A172 (cell line): Measurements from ENCODE around the gene XRCC3. TPM values are rescaled to one million over a fixed set of nuclear protein-coding genes. Genes with fewer than 3 reads are reported as not detected.
"Not testable (repeated sequence)": the region's sequence is repeated elsewhere in the genome, so short reads cannot be mapped to it uniquely, and the experiment has no call there.

ENCODE experiments used
- DNase-seq: peaks from one replicate; pipeline ENCODE4 v3.0.0-alpha.2; 2015; ENCODE audit warnings: low spot score
- total RNA-seq: library from RNA; depleted of rRNA; stranded (reverse); fragments of >200 nt; shearing (Covaris generic); gene quantifications from 2 replicates; pipeline ENCODE4 v1.2.3, GENCODE V29; 2014

The XRCC3 gene
- total RNA-seq, 1 experiment from 2014 or later: 24.5 TPM

DNA sequence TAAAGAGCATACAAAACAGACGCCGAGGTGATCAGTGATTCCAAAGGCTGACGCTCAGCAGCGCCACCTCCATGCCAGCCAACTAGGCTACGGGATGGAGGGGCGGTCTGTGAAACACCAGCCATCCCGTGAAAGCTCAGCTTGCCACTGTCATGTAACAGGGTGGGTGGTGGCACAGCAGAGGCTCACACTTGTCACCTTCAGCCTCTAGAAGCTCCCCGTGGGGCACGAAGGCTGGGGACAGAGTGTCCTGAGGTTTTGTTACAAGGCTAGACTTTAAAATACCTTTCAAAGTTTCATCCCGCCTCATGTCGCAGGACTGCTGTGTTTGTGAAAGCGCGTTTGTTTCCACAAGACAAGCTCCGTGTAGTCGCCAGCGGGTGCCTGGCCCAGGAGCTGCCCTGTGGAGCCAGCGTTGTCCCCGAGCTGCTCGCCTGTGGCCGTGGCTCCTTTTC is 20.7 kb downstream of the XRCC3 start:
- no peak for DNase-seq

DNA sequence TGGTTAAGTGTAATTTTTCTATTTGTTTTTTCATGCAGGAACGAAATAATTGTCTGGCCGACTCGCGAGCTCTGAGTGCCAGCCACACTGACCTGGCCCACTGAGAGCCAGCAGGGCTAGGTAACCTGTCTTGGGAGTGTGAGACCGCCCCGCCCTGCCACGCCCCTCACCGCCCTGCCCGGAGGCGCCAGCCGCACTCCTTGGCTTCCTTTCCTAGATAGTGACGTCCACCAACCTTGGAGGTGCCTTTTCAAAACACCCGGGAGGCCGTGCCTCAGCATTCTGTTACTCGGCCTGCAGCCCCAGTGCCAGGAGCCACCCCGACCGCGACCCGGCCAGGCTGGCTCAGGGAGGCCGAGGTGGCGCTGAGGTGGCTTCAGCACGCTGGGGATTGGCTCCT is 21.7 kb downstream of the XRCC3 start:
- no peak for DNase-seq

DNA sequence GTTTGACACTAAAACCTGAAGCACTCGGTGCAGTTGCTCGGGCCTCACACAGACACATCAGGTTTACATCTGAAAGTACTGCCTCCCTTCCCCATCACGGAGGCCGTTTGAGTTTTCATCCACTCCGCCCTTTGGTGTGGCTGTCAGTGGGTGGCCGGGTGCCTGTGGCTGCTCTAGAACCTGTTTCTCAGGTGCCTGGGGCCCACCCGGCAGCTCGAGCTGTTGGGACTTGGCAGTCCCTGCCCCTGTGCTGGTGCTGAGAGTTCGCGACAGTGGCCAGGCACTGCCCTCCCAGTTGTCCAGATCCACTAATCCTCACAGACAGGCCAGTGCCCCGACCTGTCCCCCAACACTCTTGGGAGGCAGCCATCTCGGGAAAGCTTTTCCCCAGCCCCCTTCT is 22.4 kb downstream of the XRCC3 start:
- DNase-seq: no peak

DNA sequence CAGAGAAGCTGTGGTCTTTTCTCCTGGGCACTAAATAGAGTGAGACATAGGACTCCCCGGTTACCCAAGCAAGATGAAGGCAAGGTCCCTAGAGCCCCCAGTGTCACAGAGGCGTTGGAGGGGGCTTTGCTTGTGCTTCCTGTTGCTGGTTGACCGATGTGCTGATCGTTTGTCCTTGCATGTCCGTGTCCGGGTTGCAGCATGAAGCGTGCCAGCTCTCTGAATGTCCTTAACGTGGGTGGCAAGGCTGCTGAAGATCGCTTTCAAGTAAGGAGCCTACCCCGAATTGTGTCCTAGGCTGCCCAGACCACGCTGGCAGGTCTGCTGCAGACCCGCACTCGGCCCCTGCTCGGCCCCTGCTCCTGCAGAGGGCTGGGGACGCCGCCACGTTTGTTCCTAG is 23.1 kb downstream of the XRCC3 start:
- DNase-seq: no peak

DNA sequence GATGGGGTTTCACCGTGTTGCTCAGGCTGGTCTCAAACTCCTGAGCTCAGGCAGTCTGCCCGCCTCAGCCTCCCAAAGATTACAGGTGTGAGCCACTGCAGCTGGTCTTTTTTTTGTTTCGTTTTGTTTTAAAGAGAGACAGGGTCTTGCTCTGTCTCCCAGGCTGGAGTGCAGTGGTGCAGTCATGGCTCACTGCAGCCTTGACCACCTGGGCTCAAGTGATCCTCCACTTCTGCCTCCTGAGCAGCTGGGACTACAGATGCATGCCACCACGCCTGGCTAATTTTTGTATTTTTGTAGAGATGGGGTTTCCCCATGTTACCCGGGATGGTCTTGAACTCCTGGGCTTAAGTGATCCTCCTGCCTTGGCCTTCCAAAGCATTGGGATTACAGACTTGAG is 23.6 kb downstream of the XRCC3 start:
- not testable (repeated sequence) for DNase-seq

DNA sequence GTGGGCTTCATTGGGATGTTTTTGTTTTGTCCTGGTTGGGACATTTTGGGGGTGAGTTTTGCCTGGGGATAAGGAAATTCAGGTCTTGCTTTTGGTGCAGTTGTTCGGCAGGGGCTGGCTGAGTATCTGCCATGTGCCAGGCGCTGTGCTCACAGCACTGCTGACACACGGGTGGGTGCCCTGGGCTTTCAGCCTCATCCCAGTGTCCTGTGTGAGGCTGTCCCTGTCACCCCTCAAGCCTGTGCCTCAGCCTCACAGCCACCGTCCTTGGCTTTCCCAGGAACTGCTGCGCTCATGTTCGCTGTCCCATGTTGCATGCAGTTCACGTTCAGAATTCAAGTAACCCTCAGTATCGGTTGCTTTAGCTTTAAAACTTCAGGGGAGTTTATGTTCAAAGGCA is 24.9 kb downstream of the XRCC3 start:
- DNase-seq: no peak

DNA sequence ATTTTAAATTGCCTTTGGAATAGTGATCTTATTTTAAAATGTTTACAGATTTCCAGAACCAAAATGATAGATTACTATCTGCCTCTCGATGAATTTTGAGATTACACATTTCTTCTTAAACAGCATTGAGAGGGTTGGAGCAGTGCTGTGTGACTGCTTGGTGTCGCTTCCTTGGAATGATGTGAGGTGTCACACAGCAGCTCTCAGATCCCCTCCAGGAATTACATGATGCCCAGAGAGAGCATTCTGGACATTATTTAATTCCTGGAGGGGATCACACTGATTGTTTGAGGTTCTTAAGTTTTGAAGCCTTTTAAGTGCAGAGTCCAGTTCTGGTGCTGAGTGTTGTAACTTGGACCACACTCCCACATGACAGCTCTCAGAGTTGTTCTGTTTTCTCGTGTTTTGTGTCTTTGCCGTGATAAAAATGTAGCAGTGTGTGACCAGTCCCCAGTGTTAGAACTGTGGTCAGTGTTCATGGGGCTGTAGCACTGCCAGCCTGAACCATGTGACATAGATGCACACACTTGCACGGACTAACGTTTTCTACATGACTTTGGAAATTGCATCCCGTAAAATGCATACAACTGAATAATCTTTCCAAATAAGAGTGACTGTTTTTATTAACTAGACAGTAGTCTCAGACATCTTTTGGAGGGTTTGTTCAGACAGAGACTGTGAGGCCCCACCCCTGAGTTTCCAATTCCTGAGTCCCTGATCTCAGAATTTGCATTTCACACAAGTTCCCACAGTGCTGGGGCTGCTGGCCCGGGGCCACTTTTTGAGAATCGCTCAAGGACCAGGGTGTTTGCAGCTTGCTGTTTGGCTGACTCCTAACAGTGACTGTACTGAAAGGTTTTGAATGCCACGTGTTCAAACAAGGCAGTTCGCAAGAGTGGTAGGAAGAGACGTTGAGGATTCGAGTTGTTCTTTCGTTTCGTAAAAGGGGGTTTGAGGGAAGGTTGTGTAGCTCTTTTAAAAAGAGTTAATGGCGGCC is 26.0 kb downstream of the XRCC3 start:
- no peak for DNase-seq

DNA sequence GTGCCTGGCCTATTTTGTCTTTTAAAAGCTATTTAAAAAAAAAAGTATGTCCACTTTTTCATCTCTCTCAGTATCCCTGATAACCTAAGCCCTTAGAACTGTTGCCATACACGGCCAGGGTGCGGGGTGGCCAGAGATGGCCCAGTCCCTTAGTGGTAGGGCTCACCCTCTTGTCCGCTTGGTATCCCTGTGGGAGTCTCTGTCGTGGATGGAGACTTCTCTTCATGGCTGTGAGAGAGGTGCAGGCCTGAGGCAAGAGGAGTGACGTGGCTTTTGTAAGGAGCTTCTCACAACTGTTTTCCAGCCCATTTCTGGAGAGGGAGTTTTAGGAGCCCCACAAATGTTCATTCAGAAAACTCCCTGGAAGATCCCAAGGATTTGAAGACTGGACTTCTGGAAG is 26.8 kb downstream of the XRCC3 start:
- DNase-seq: no peak

DNA sequence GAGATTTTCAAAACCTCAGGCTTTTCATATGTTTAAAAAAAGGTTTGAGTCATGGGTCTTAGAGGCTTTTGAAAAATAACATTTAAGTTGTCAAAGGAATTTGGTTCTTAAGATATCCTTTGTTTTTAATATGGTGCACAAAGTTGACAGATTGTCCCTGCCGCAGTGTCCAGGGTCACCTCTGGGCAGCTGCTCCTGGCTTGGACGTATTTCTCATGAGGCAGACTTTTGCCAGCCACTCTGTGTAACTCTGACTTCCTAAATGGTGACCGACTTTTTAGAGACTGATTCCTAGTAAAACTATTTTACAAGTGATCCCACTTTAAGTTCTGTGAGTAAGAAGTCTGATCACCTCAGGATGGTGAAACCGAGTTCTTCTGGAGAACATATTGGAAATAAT is 27.5 kb downstream of the XRCC3 start:
- no peak for DNase-seq

DNA sequence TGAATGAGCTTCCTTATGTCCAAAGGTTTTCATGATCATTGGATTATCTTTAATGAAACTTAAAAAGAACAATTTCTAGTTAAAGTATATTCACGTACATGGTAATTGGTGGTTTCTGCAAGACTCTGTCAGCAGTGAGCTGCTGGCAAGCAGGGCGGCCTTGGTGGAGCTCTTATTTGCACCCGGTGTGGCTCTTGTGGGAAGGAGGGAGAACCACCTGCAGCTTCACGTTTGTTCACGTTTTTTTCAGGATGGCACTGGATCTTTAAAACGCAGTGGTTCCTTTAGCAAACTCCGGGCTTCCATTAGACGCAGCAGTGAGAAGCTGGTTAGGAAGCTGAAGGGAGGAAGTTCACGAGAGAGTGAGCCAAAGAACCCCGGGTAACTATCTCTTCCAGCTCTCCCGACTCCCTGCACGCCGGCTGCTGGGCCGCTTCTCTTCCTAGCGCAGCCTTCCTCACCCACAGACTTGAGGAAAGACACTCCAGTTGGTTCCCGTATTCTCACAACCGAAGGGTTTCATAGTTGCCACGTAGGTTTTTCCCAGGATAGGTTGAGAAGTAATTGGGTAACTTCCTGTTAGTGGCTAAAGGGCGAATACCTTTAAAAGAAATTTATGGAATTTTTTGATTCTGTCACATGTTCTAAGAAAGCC is 28.3 kb downstream of the XRCC3 start:
- no peak for DNase-seq

DNA sequence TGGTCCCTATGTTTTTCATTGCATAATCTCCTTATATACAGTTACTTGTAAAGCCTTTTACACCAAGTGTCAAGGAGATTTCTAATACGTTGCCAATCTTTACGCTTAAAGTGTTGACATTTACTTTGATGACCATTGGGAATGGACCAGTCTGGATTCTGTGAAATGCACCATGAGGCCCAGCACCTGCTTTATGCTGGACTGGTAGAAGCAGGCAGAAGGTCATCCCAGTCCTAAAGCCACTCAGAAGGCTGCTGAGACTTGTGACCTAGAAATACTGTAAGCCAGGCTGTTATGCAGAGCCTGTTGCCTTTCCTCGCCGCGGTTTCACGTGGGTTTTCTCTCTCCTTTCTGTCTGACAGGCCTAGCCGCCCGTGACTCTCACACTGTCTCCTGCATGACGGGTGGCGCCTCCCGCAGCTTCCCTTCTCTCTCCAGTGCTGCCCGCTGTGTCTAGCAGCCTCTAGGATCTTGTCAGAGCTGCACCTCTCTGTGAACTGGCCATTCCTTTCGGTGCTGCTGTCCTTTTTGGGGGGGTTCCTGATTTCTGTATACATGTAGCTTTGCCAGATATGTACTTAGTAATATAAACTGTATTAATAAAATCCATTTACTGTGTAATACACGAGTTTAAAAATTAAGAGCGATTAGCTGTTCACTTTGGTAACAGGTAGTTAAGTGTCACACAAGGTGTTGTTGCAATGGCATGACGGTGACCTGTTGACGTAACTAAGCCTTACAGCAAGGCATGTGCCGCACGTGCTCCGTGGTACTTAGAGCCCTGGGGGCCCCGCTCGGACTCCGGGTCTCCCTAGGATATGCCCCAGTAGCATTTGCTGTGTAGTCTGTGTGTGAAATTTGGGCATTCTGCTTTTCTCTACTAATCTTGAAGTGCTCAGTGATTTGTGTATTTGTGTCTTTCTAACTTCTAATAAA is 29.7 kb downstream of the XRCC3 start:
- no peak for DNase-seq

DNA sequence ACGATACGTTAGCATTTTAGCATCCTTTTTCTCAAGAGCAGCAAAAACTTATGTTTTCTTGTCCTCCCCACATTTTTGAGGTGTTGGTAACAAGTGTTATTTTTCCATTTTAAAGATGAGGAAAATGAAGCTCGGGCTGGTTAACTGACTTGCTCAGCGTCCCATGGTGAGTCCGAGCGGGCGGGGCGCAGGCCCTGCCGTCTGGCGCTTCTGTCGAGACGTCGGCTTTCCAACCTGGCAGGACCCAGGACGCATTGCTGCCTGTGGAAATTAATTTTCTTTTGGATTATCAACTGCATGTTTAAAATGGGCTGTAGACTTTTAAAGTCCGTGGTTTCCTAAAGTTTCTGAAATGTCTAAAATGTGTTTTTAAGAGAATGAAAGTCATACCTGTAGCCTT is 30.4 kb downstream of the XRCC3 start:
- no peak for DNase-seq

DNA sequence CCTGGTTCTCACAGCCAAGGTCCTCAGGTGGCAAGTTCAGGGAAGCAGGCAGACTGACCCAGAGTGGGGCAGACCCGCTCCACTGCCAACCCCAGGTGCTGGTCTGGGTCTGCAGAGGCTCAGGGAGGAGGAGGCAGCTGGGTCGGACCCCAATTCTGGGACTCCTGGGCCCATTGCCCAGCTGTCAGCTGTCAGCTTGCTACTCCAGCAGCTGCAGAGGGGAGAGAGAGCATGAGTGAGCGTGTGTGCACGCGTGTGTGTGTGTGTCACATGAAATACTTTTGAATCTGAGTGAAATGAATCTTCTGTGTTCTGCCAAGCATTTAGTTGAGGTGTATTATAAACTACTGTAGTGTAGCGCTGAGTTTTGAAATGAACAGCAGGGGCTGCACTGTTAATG is 30.8 kb downstream of the XRCC3 start:
- no peak for DNase-seq

DNA sequence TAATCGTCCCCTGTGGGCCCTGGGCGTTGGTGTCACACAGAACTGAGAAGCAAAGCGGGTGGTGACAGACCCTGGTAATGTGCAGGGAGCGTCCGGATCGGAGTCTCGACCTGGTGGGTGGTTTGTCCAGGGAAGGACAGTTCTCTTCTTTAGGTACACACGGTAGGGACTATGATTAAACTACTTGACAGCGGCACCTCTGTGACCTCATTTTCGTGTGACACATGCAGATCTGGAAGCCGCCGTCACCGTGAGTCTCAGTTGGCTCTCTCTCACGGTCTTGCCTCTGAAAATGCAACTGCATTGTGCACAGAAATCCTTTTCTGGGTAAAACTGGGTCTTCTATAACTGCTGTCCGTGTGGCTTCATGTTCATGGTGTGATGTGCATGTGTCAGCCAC is 32.1 kb downstream of the XRCC3 start:
- DNase-seq: no peak

DNA sequence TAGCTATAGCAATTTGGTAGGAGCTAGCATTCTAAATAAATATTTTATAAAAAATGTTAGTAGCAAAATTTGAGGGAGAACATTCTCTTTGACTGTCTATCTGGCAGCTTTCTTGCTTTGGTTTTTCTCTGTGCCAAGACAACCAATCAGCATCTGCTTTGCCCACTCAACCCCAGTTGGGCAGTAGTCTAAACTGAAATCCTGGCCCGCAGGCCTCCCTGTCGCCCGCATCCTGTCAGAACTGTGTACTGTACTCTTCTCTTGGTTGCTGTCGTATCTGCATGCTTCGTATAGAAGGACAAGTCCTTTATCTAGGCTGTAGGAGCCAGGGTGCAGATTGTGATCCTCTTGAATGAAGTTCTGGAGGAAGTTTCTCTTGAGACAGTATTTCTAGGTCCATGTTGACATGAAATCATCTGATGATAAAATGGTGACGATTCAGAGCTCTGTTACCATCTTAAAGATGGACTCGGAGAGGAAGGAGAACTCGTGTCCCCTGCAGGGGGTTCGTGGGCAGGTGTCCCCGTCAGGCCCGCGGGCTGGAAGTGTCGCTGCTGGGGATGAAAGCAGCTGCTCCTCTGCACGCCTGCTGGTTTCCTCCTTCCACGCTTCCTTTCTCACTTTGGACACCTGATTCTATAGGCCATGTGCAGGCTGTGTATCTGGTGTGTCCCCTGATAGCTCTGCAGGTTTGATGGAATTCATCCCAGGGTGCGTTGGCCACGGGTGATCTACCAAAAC is 34.6 kb downstream of the XRCC3 start:
- DNase-seq: no peak

DNA sequence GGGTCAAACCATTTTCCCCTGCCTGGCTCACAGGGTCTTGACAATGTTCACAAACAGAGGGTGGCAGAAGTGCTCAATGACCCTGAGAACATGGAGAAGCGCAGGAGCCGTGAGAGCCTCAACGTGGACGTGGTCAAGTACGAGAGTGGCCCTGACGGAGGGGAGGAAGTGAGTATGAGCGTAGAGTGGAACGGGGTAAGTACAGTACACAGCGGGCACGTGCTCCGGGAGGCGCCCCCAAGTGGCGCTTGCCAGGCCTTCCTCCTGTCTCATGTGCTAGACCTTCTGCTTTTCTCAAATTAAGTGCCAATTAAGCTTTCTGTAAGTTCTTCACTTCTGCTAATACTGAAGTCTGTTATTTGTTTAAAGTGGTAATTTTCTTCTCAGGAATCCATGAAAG is 35.9 kb downstream of the XRCC3 start:
- peak; percentile 11 for DNase-seq

DNA sequence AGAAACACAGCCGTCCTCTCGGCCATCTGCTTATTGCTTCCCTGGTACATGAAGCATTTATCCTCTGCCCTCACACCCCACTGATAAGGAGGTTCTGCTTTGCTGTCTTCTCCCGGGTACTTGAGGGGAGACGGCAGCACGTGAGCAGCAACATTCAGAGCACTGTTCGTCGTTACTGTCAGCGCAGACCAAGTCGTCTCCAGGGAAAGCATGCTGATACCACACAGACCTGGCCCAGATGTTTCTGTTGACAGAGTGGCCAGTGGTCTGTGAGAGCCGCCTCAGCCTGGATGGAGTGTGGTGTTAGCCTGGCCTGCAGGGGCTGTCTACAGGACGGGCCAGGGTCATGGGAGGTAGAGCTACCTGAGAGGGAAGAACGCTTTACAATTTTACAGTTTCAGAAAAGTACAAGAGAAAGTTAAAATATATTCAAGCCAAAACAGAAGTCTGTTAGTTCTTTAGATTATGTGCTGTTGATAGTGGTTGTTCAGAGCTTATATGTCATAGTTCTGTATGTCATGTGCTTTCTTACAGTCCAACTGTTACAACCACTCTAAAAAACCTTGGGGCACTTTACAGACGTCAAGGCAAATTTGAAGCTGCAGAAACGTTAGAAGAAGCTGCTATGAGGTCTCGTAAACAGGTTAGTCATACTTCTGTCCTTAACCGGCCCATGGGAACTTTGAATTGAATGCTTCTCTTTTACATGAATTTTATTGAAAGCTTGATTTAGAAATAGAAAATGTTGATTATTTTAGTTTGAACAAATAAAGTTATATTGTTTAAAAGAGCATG is 38.2 kb downstream of the XRCC3 start:
- no peak for DNase-seq

DNA sequence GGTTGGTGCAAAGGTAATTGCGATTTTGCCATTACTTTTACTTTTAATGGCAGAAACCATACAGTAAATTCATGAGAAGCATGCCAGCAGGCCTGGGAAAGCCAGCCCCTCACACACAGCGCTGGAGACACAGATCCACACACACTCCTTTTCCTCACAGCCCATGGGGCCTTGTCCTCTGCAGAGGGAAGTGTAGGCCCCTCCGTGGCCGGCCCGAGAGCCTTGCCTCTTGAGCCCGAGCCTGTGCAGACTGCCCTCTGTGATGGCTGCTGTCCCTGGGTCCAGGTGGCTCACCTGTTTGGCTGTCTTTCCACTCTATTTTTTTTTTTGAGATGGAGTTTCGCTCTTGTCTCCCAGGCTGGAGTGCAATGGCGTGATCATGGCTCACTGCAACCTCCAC is 39.3 kb downstream of the XRCC3 start:
- DNase-seq: no peak

DNA sequence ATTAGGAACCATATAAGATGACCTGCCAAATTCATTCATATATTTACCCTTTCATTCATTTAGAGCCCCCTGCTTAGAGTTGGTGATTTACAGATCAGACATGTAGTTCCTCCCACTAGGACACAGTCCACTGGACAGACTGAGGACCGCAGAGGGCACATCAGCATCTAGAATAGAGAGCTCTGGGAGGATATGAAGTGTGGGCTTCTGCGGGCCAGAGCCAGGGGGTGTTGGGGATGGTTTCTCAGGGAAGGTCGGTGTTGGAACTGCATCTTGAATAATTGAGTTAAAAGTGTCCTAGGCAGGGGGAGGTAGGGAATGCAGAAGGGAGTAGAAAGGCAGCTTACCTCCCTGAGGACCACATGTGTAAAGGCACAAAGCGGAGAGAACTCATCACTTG is 43.3 kb downstream of the XRCC3 start:
- DNase-seq: no peak

DNA sequence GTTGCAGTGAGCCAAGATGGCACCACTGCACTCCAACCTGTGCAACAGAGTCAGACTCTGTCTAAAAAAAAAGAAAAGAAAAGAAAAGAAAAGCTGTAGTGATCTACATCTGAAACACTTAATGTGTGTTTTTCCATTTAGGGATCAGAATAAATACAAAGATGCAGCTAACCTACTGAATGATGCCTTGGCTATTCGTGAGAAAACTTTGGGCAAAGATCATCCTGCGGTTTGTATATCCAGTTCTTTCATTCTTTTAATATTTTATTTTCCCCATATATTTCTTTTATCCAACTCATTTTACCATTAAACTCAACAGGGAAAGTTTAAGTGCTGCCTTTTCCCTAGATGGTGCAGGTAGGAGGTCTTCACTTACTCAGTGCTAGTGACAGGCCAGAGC is 45.9 kb downstream of the XRCC3 start:
- no peak for DNase-seq
